HL-60 (cell line): Measurements from ENCODE around the gene CCER1.

ENCODE experiments used
- CTCF ChIP-seq: IDR thresholded peaks from one replicate; pipeline ENCODE4 v1.5.1; 2011; ENCODE audit warnings: low read length, control low read depth, inconsistent platforms; ENCODE audit not compliant: insufficient read depth
- GABPA ChIP-seq: IDR thresholded peaks from 2 replicates; pipeline ENCODE4 v1.6.1; 2012; ENCODE audit warnings: low read depth
- SPI1 ChIP-seq: IDR thresholded peaks from 2 replicates; pipeline ENCODE4 v1.6.1; 2012; ENCODE audit warnings: low read depth, mild to moderate bottlenecking, borderline replicate concordance

- TF ChIP-seq GABPA = no peak
- no peak for TF ChIP-seq CTCF
- no peak for TF ChIP-seq SPI1
Measured at GRCh38 chr12:90915353-90915752, 39.6 kb downstream of the CCER1 start.
